Mesothelial cell of epicardium (in vitro differentiated cells): Measurements from ENCODE around the gene FAM25A. TPM values are rescaled to one million over a fixed set of nuclear protein-coding genes. Genes with fewer than 3 reads are reported as not detected.
"Not testable (repeated sequence)": the region's sequence is repeated elsewhere in the genome, so short reads cannot be mapped to it uniquely, and the experiment has no call there.

Experiments
- DNase-seq, 2 experiments: peaks; one replicate each; pipeline ENCODE4 v3.0.0; 2021; ENCODE audit warnings: low spot score in 2 of 2; ENCODE audit not compliant: unreplicated experiment in 2 of 2
- H3K27ac Mint-ChIP-seq: 2 replicates; pipeline ENCODE4 v1.8.0; 2021; ENCODE audit warnings: mixed read lengths
- H3K27me3 Mint-ChIP-seq: 2 replicates; pipeline ENCODE4 v1.8.0; 2021; ENCODE audit warnings: low read depth, mixed read lengths
- H3K36me3 Mint-ChIP-seq: 2 replicates; pipeline ENCODE4 v1.8.0; 2021; ENCODE audit warnings: mixed read lengths
- H3K4me1 Mint-ChIP-seq: 2 replicates; pipeline ENCODE4 v1.8.0; 2021; ENCODE audit warnings: mixed read lengths
- H3K4me3 Mint-ChIP-seq: 2 replicates; pipeline ENCODE4 v1.8.0; 2021; ENCODE audit warnings: mild to moderate bottlenecking, moderate library complexity, mixed read lengths
- H3K9me3 Mint-ChIP-seq: 2 replicates; pipeline ENCODE4 v1.8.0; 2021; ENCODE audit warnings: mixed read lengths
- CTCF ChIP-seq: fragments of 200-600 bp; sonication (generic); IDR thresholded peaks from one replicate; pipeline ENCODE4 v1.5.0; 2021; ENCODE audit warnings: antibody characterized with exemption; ENCODE audit not compliant: unreplicated experiment
- total RNA-seq: library from RNA; stranded (reverse); gene quantifications from 3 replicates; pipeline ENCODE4 v1.2.1, GENCODE V29; 2021

The FAM25A gene
- total RNA-seq, 1 donor from 2014 or later, result not detected

- not testable (repeated sequence) for H3K9me3 Mint-ChIP-seq, DNase-seq, H3K27me3 Mint-ChIP-seq, H3K36me3 Mint-ChIP-seq, H3K4me3 Mint-ChIP-seq, H3K27ac Mint-ChIP-seq, H3K4me1 Mint-ChIP-seq
Observed at GRCh38 chr10:87019066-87019465, 1.0 kb upstream of the FAM25A start.

GRCh38 chr10:87019504-87019903 is 590 bp upstream of the FAM25A start:
- H3K27me3 Mint-ChIP-seq, H3K9me3 Mint-ChIP-seq, H3K4me3 Mint-ChIP-seq, H3K36me3 Mint-ChIP-seq, H3K27ac Mint-ChIP-seq, DNase-seq, H3K4me1 Mint-ChIP-seq: not testable (repeated sequence)

- H3K36me3 Mint-ChIP-seq, DNase-seq, H3K9me3 Mint-ChIP-seq, H3K4me1 Mint-ChIP-seq, H3K27me3 Mint-ChIP-seq, H3K4me3 Mint-ChIP-seq, H3K27ac Mint-ChIP-seq: not testable (repeated sequence)
Observed at GRCh38 chr10:87025285-87025958, 5.3 kb downstream of the FAM25A start.

GRCh38 chr10:87026747-87027508 is 6.8 kb downstream of the FAM25A start:
- not testable (repeated sequence) for H3K9me3 Mint-ChIP-seq, H3K4me1 Mint-ChIP-seq, H3K27ac Mint-ChIP-seq, DNase-seq, H3K27me3 Mint-ChIP-seq, H3K36me3 Mint-ChIP-seq, H3K4me3 Mint-ChIP-seq

GRCh38 chr10:87030419-87030818 is 10.3 kb downstream of the FAM25A start:
- not testable (repeated sequence) for H3K27me3 Mint-ChIP-seq, DNase-seq, H3K4me3 Mint-ChIP-seq, H3K36me3 Mint-ChIP-seq, H3K27ac Mint-ChIP-seq, H3K4me1 Mint-ChIP-seq, H3K9me3 Mint-ChIP-seq

- Mint-ChIP-seq H3K4me1 (no peaks in the 10 kb centered on the region), H3K27me3 (peaks cover 2% of the 10 kb centered on the region), H3K36me3 (peaks cover 1% of the 10 kb centered on the region), H3K9me3 (peaks cover 5% of the 10 kb centered on the region), H3K4me3 (no peak overlapping the region), H3K27ac (no peak overlapping the region)
- DNase-seq, result no peak
- TF ChIP-seq CTCF, result no peak
Observed at GRCh38 chr10:87030912-87031635, 11.0 kb downstream of the FAM25A start.

GRCh38 chr10:87036623-87037022 is 16.5 kb downstream of the FAM25A start:
- peaks cover under 1% of the 10 kb centered on the region for H3K9me3 Mint-ChIP-seq
- no peaks in the 10 kb centered on the region for H3K36me3 Mint-ChIP-seq
- no peak overlapping the region for H3K27ac Mint-ChIP-seq
- H3K4me3 Mint-ChIP-seq, result no peak overlapping the region
- H3K27me3 Mint-ChIP-seq, result peaks cover 6% of the 10 kb centered on the region
- no peak for TF ChIP-seq CTCF
- DNase-seq, result no peak
- no peaks in the 10 kb centered on the region for H3K4me1 Mint-ChIP-seq

- Mint-ChIP-seq H3K27ac (no peak overlapping the region), H3K9me3 (no peaks in the 10 kb centered on the region), H3K36me3 (no peaks in the 10 kb centered on the region), H3K27me3 (peaks cover 6% of the 10 kb centered on the region), H3K4me3 (no peak overlapping the region), H3K4me1 (no peaks in the 10 kb centered on the region)
- TF ChIP-seq CTCF, result no peak
- DNase-seq, result no peak
Observed at GRCh38 chr10:87038286-87038717, 18.2 kb downstream of the FAM25A start.
